ENCODE data around the gene HGF. TPM values are rescaled to one million over a fixed set of nuclear protein-coding genes. Genes with fewer than 3 reads are reported as not detected.

The HGF gene
- total RNA-seq, 4 donors from 2014 or later: 0.39 to 1.6 (median 1.4) TPM

DNA sequence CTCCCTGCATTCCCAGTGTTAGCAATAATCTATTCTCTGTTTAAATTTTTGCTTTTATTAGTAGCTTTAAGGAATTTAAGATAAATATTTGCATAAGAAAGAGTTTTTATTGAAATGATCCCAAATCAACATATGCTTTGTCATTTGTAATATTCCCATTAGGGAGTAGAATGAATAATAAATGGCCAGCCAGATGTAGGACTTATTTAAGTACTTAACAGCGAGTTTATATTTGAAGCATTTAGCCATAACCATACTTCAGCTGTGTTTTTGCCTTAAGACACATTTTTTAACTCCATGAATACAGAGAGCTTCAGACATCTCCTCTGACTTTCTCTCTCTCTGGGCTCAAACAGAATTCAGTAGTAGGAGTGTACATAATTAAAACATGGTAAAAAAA, 103.6 kb downstream of the HGF start:
- Histone ChIP-seq H3K27me3 (no peaks in the 10 kb centered on the region), H3K36me3 (no peaks in the 10 kb centered on the region), H3K4me3 (no peak overlapping the region), H3K27ac (no peak overlapping the region), H3K4me1 (no peaks in the 10 kb centered on the region), H3K9me3 (no peaks in the 10 kb centered on the region)
- TF ChIP-seq, protein P1, sequence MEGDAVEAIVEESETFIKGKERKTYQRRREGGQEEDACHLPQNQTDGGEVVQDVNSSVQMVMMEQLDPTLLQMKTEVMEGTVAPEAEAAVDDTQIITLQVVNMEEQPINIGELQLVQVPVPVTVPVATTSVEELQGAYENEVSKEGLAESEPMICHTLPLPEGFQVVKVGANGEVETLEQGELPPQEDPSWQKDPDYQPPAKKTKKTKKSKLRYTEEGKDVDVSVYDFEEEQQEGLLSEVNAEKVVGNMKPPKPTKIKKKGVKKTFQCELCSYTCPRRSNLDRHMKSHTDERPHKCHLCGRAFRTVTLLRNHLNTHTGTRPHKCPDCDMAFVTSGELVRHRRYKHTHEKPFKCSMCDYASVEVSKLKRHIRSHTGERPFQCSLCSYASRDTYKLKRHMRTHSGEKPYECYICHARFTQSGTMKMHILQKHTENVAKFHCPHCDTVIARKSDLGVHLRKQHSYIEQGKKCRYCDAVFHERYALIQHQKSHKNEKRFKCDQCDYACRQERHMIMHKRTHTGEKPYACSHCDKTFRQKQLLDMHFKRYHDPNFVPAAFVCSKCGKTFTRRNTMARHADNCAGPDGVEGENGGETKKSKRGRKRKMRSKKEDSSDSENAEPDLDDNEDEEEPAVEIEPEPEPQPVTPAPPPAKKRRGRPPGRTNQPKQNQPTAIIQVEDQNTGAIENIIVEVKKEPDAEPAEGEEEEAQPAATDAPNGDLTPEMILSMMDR (IDR thresholded peaks at IDR 0.05 in 4 of 5, conservative IDR thresholded peaks at IDR 0.05 in 1 of 5): no peak
- no peak for TF ChIP-seq POLR2A (IDR thresholded peaks at IDR 0.05)
- DNase-seq: no peak
- no peak for ATAC-seq
- in situ Hi-C loops (cut with MboI; ENCODE audit: low sequenced_read_pairs in 4 of 4) (no loop called here), intact Hi-C loops (cut with DNase I; ENCODE audit: low total_unique reads) (no loop called here)

DNA sequence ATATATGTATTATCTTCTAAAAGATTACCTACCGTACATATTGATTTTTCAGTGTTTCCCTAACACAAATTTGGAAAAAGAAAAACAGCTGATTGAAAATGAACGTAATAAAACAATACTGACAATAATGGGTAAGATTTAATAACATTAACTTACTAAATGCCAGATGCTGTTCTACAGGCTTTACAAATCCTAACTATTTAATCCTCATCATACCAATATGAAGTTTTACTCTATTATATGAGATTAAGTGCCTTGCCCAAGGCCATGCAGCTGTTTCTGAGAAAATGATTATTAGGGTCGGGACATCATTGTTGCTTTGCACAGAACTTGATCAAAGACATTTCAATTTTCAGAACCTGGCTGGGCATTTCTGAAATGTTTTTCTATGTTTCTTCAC, 104.6 kb downstream of the HGF start:
- Histone ChIP-seq H3K27me3 (no peaks in the 10 kb centered on the region), H3K36me3 (no peaks in the 10 kb centered on the region), H3K9me3 (no peaks in the 10 kb centered on the region), H3K4me3 (no peak overlapping the region), H3K4me1 (no peaks in the 10 kb centered on the region), H3K27ac (no peak overlapping the region)
- TF ChIP-seq, protein P1 (IDR thresholded peaks at IDR 0.05 in 4 of 5, conservative IDR thresholded peaks at IDR 0.05 in 1 of 5): no peak
- TF ChIP-seq POLR2A (IDR thresholded peaks at IDR 0.05): no peak
- in situ Hi-C loops (cut with MboI; ENCODE audit: low sequenced_read_pairs in 4 of 4): no loop called here
- ATAC-seq (no peak), DNase-seq (no peak)
- intact Hi-C loops (cut with DNase I; ENCODE audit: low total_unique reads): no loop called here

DNA sequence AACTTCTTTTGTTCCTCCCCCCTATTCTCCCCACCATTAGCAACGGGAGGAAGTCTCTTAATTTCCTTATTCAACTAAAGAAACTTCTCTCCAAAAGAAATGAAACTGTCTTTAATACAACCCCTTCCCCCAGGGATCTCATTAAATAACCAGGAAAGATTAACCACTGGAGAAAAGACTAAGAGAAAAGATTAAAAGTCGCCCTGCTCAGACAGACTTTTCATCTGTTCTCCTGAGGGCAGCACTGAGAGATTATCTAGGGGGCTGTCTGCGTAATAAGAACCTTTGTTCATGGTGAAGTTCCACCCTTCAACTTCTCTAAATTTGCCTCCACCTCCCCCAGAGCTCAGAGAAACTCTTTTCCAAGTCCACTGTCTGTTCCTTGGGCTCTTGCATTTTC, 105.5 kb downstream of the HGF start:
- in situ Hi-C loops (cut with MboI; ENCODE audit: low sequenced_read_pairs in 4 of 4): no loop called here
- TF ChIP-seq, protein P1 (IDR thresholded peaks at IDR 0.05 in 4 of 5, conservative IDR thresholded peaks at IDR 0.05 in 1 of 5): no peak
- TF ChIP-seq POLR2A (IDR thresholded peaks at IDR 0.05): no peak
- Histone ChIP-seq H3K27ac (no peak overlapping the region), H3K4me1 (no peaks in the 10 kb centered on the region), H3K4me3 (no peak overlapping the region), H3K36me3 (no peaks in the 10 kb centered on the region), H3K27me3 (no peaks in the 10 kb centered on the region), H3K9me3 (no peaks in the 10 kb centered on the region)
- intact Hi-C loops (cut with DNase I; ENCODE audit: low total_unique reads): no loop called here
- ATAC-seq: no peak
- DNase-seq: no peak

DNA sequence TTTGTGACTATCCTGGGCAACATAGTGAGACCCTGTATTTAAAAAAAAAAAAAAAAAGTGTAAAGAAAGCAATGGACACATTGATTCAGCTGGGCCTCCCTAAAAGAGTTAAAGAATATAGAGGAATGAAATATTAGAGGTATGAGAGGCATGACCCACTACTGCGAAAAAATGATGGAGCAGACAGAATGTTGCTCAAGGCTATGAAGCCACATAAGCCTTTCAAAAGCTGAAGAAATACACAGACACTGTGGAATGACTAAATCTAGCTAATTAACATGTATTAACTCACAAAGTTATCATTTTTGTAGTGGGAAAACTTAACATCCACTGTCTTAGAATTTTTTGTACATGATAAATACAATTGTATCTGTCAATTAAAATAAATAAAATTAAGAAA, 107.3 kb downstream of the HGF start:
- Histone ChIP-seq H3K27me3 (no peaks in the 10 kb centered on the region), H3K36me3 (no peaks in the 10 kb centered on the region), H3K27ac (no peak overlapping the region), H3K4me1 (no peaks in the 10 kb centered on the region), H3K4me3 (no peak overlapping the region), H3K9me3 (no peaks in the 10 kb centered on the region)
- intact Hi-C loops (cut with DNase I; ENCODE audit: low total_unique reads): no loop called here
- no peak for ATAC-seq
- TF ChIP-seq, protein P1 (IDR thresholded peaks at IDR 0.05 in 4 of 5, conservative IDR thresholded peaks at IDR 0.05 in 1 of 5): no peak
- no peak for TF ChIP-seq POLR2A (IDR thresholded peaks at IDR 0.05)
- in situ Hi-C loops (cut with MboI; ENCODE audit: low sequenced_read_pairs in 4 of 4): no loop called here
- DNase-seq: no peak

DNA sequence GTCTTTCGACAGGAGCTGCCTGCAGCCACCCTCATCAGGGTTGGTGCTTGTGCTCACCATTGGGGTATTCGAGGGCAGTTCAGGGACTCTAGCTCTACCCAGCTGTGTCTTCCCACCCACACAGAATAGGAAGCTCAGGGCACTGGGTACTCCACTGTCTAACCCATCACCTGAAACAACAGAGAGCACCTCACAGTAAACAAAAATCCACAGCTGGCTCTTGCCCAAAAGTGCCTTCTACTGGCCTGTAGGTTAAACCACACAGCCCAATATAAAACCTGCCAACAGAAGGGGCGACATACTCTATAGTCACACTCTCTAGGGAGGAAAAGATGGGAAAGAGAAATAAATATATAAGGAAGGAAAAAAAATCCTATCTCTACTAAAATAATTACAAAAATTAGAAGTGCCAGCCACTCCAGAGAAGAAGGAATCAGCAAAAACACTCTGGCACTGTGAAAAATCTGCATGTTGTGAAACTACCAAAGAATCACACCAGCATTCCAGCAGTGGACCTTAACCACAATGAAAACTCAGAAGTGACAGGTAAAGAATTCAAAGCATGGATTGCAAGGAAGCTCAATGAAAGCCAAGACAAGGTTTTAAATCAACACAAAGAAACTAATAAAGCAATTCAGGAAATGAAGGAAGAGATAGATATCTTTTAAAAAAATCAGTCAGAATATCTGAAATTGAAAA, 110.0 kb downstream of the HGF start:
- DNase-seq (no peak), ATAC-seq (no peak)
- no peaks in the 10 kb centered on the region for H3K4me1 ChIP-seq
- H3K9me3 ChIP-seq: no peaks in the 10 kb centered on the region
- H3K27me3 ChIP-seq: no peaks in the 10 kb centered on the region
- in situ Hi-C loops (cut with MboI; ENCODE audit: low sequenced_read_pairs in 4 of 4) (no loop called here), intact Hi-C loops (cut with DNase I; ENCODE audit: low total_unique reads) (no loop called here)
- H3K27ac ChIP-seq: no peak overlapping the region
- TF ChIP-seq, protein P1 (IDR thresholded peaks at IDR 0.05 in 4 of 5, conservative IDR thresholded peaks at IDR 0.05 in 1 of 5): no peak
- no peak for TF ChIP-seq POLR2A (IDR thresholded peaks at IDR 0.05)
- H3K36me3 ChIP-seq: no peaks in the 10 kb centered on the region
- no peak overlapping the region for H3K4me3 ChIP-seq

All from gastrocnemius medialis (tissue), 4 donors.